Liver (tissue), 9 donors: Measurements from ENCODE around the gene ADCY9. TPM values are rescaled to one million over a fixed set of nuclear protein-coding genes. Genes with fewer than 3 reads are reported as not detected.

Source experiments
- DNase-seq: peaks from one replicate; pipeline ENCODE4 v3.0.0-alpha.2; 2017; ENCODE audit warnings: low spot score
- H3K27ac ChIP-seq, 2 donors: one replicate each; pipeline ENCODE4 v1.7.0; 2013; ENCODE audit warnings: inconsistent platforms in 2 of 2, low read length in 2 of 2, control low read depth in 1 of 2, low read depth in 1 of 2, mild to moderate bottlenecking in 1 of 2
- H3K27me3 ChIP-seq, 4 donors: one replicate each; pipeline versions ENCODE4 v1.6.1 to v1.7.0; 2013; ENCODE audit warnings: low read length in 3 of 4, inconsistent platforms in 1 of 4, mild to moderate bottlenecking in 1 of 4, moderate library complexity in 1 of 4; ENCODE audit not compliant: control insufficient read depth in 4 of 4, insufficient read depth in 4 of 4
- H3K36me3 ChIP-seq, 4 donors: one replicate each; pipeline versions ENCODE4 v1.6.1 to v1.7.0; 2013; ENCODE audit warnings: low read length in 3 of 4, mild to moderate bottlenecking in 3 of 4, low read depth in 1 of 4, moderate library complexity in 1 of 4; ENCODE audit not compliant: control insufficient read depth in 4 of 4, insufficient read depth in 3 of 4
- H3K4me1 ChIP-seq, 4 donors: one replicate each; pipeline versions ENCODE4 v1.6.1 to v1.7.0; 2013; ENCODE audit warnings: low read length in 3 of 4, mild to moderate bottlenecking in 3 of 4, moderate library complexity in 1 of 4; ENCODE audit not compliant: control insufficient read depth in 4 of 4, insufficient read depth in 4 of 4
- H3K4me3 ChIP-seq, 3 donors: one replicate each; pipeline versions ENCODE4 v1.6.1 to v1.7.0; 2013; ENCODE audit warnings: low read length in 3 of 3, control low read depth in 1 of 3, low read depth in 1 of 3, mild to moderate bottlenecking in 1 of 3
- H3K9ac ChIP-seq, 2 donors: one replicate each; pipeline ENCODE4 v1.7.0; 2013; ENCODE audit warnings: low read length in 2 of 2, mild to moderate bottlenecking in 2 of 2, moderate library complexity in 2 of 2, control low read depth in 1 of 2, low read depth in 1 of 2
- H3K9me3 ChIP-seq, 4 donors: one replicate each; pipeline versions ENCODE4 v1.6.1 to v1.7.0; 2013; ENCODE audit warnings: low read length in 3 of 4; ENCODE audit not compliant: control insufficient read depth in 4 of 4
- ATF3 ChIP-seq: IDR thresholded peaks from 2 replicates; pipeline ENCODE4 v1.6.1; 2016; ENCODE audit warnings: antibody characterized with exemption
- EGR1 ChIP-seq, 2 donors: IDR thresholded peaks; 2 replicates each; pipeline ENCODE4 v1.6.1; 2016 to 2018; ENCODE audit warnings: antibody characterized with exemption in 2 of 2, low read depth in 2 of 2
- FOXA1 ChIP-seq: IDR thresholded peaks from 2 replicates; pipeline ENCODE4 v1.6.1; 2016; ENCODE audit warnings: antibody characterized with exemption
- FOXA2 ChIP-seq: IDR thresholded peaks from 2 replicates; pipeline ENCODE4 v1.6.1; 2016; ENCODE audit warnings: antibody characterized with exemption
- GABPA ChIP-seq, 2 donors: IDR thresholded peaks in 1 of 2; conservative IDR thresholded peaks in 1 of 2; 2 replicates each; pipeline ENCODE4 v1.6.1; 2016; ENCODE audit warnings: antibody characterized with exemption in 2 of 2, mild to moderate bottlenecking in 1 of 2, moderate library complexity in 1 of 2
- HNF4G ChIP-seq: IDR thresholded peaks from 2 replicates; pipeline ENCODE4 v1.6.1; 2016; ENCODE audit warnings: antibody characterized with exemption
- JUND ChIP-seq, 2 donors: IDR thresholded peaks; 2 replicates each; pipeline ENCODE4 v1.6.1; 2016; ENCODE audit warnings: antibody characterized with exemption in 2 of 2
- MAX ChIP-seq: IDR thresholded peaks from 2 replicates; pipeline ENCODE4 v1.6.1; 2016; ENCODE audit warnings: antibody characterized with exemption
- NR2F2 ChIP-seq: IDR thresholded peaks from 2 replicates; pipeline ENCODE4 v1.6.1; 2016; ENCODE audit warnings: antibody characterized with exemption
- RAD21 ChIP-seq, 2 donors: IDR thresholded peaks; 2 replicates each; pipeline ENCODE4 v1.6.1; 2016; ENCODE audit warnings: antibody characterized with exemption in 2 of 2, mild to moderate bottlenecking in 2 of 2
- RXRA ChIP-seq, 2 donors: IDR thresholded peaks; 2 replicates each; pipeline ENCODE4 v1.6.1; 2017 to 2018; ENCODE audit warnings: antibody characterized with exemption in 2 of 2, mild to moderate bottlenecking in 1 of 2
- SP1 ChIP-seq: IDR thresholded peaks from 2 replicates; pipeline ENCODE4 v1.6.1; 2018; ENCODE audit warnings: antibody characterized with exemption, mild to moderate bottlenecking
- TAF1 ChIP-seq: conservative IDR thresholded peaks from 2 replicates; pipeline ENCODE4 v1.6.1; 2016; ENCODE audit warnings: antibody characterized with exemption, mild to moderate bottlenecking
- YY1 ChIP-seq: IDR thresholded peaks from 2 replicates; pipeline ENCODE4 v1.6.1; 2016; ENCODE audit warnings: antibody characterized with exemption, mild to moderate bottlenecking
- WGBS: extraction: QIAGEN DNeasy Blood & Tissue Kit; methylation state at CpG from one replicate; pipeline ENCODE4 v1.1.7; 2013; 5-methylcytosine and 5-hydroxymethylcytosine counted together
- polyA plus RNA-seq, 2 donors: library from polyadenylated mRNA; stranded (reverse) in 1 of 2; unstranded in 1 of 2; fragments of 200-250 nt in 1 of 2; fragments of >200 nt in 1 of 2; fragmentation: Nextera tagmentation in 1 of 2; extraction: Ambion mirVana in 1 of 2; gene quantifications; one replicate each; pipeline versions ENCODE4 v1.2.1 to v1.2.3, GENCODE V29; 2013 to 2015
- total RNA-seq, 2 donors: library from RNA; depleted of rRNA; stranded (reverse); fragments of >200 nt; gene quantifications; one replicate each; pipeline ENCODE4 v1.2.3, GENCODE V29; 2014
- TF ChIP-seq, protein P1 (sequence below): IDR thresholded peaks from 2 replicates; pipeline ENCODE4 v1.6.1; 2016; ENCODE audit warnings: antibody characterized with exemption
- TF ChIP-seq, protein P2 (sequence below): IDR thresholded peaks from 2 replicates; pipeline ENCODE4 v1.6.1; 2016; ENCODE audit warnings: antibody characterized with exemption, mild to moderate bottlenecking
- TF ChIP-seq, protein P3 (sequence below): fragments of 150-350 bp; IDR thresholded peaks from 2 replicates; pipeline ENCODE4 v1.5.1; 2017; ENCODE audit warnings: improper control_type of control experiment, low read depth, low read length; ENCODE audit not compliant: missing input control
- donor health status: healthy.
- donor health status: healthy.
- donor health status: healthy.
- donor health status: healthy.
- donor health status: healthy.

The ADCY9 gene
- total and polyA plus RNA-seq, 4 donors, result 3.6 to 25.1 (median 11.0) TPM

DNA sequence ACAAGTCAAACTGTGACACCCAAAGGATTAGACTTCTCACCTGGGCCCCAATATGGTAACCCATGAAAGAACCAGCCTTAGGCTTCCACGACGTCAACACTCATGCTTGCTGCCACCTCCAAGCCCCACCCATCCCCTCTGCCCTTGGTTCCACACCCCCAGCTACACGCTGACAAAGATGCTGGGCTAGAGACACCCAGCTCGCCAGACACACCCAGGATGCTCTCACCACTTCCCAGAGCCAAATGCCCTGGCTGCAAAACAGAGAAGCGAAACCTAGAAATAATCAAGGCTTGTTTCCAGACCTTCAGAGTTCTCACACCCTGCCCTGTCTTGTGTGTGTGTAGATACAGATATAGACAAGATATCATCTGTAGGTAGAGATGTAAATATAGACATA is 26.0 kb upstream of the ADCY9 start:
- no peak for DNase-seq
- 81% methylated on average over 5 of the region's 5 CpGs for WGBS

GRCh38 chr16:4141604-4142003 is 25.4 kb upstream of the ADCY9 start:
- no peak overlapping the region for H3K27ac ChIP-seq
- H3K9ac ChIP-seq, result no peak overlapping the region
- H3K9me3 ChIP-seq, result no peaks in the 10 kb centered on the region
- WGBS, result 96% methylated on average over 12 of the region's 12 CpGs
- no peak for TF ChIP-seq EGR1 (IDR thresholded peaks at IDR 0.05; ENCODE audit: low read depth in 2 of 2)
- TF ChIP-seq NR2F2, result no peak
- no peak for TF ChIP-seq YY1
- TF ChIP-seq FOXA2, result no peak
- TF ChIP-seq JUND (IDR thresholded peaks at IDR 0.05), result no peak
- no peak for TF ChIP-seq FOXA1
- TF ChIP-seq MAX, result no peak
- no peak for TF ChIP-seq RAD21 (IDR thresholded peaks at IDR 0.05)
- H3K4me3 ChIP-seq, result no peak overlapping the region
- DNase-seq, result no peak
- no peaks in the 10 kb centered on the region for H3K4me1 ChIP-seq
- H3K36me3 ChIP-seq, result no peaks in the 10 kb centered on the region
- no peaks in the 10 kb centered on the region for H3K27me3 ChIP-seq

More for the DNA sequence above, 26.0 kb upstream of the ADCY9 start:
- no peaks in the 10 kb centered on the region for H3K36me3 ChIP-seq
- H3K9ac ChIP-seq, result no peak overlapping the region
- no peak for TF ChIP-seq NR2F2
- TF ChIP-seq RXRA (IDR thresholded peaks at IDR 0.05), result no peak
- no peak for TF ChIP-seq RAD21 (IDR thresholded peaks at IDR 0.05)
- no peak overlapping the region for H3K4me3 ChIP-seq
- H3K4me1 ChIP-seq, result no peaks in the 10 kb centered on the region
- no peak overlapping the region for H3K27ac ChIP-seq
- H3K9me3 ChIP-seq, result no peaks in the 10 kb centered on the region
- H3K27me3 ChIP-seq, result no peaks in the 10 kb centered on the region

- Histone ChIP-seq H3K4me1 (no peaks in the 10 kb centered on the region), H3K9ac (no peak overlapping the region), H3K36me3 (no peaks in the 10 kb centered on the region), H3K4me3 (no peak overlapping the region), H3K27me3 (no peaks in the 10 kb centered on the region), H3K27ac (no peak overlapping the region), H3K9me3 (no peaks in the 10 kb centered on the region)
- WGBS, result 88% methylated on average over 3 of the region's 3 CpGs
- no peak for TF ChIP-seq FOXA1
- DNase-seq, result no peak
Measured at GRCh38 chr16:4140652-4141051, 24.4 kb upstream of the ADCY9 start.

DNA sequence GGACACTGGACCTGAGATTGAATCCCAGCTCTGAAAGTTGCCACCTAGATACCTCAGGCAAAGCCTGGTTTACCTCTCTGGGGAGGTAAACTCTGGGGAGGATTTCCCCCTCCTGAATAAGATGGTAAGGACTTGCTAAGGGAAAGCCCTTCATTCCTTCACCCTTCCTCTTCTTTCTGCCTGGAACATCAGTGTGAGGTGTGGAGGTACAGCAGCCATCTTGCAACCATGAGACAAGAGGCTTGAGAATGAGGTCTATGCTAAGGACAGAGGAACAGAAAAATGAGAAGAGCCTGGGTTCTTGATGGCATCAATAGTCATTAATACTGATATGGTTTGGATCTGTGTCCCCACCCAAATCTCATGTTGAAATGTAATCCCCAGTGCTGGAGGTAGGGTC is 23.7 kb upstream of the ADCY9 start:
- no peak for TF ChIP-seq MAX
- no peak for TF ChIP-seq RAD21 (IDR thresholded peaks at IDR 0.05)
- no peak for TF ChIP-seq HNF4G
- no peak for TF ChIP-seq GABPA (IDR thresholded peaks at IDR 0.05 in 1 of 2, conservative IDR thresholded peaks at IDR 0.05 in 1 of 2)
- TF ChIP-seq JUND (IDR thresholded peaks at IDR 0.05), result no peak
- TF ChIP-seq ATF3, result no peak
- no peak for TF ChIP-seq FOXA1
- TF ChIP-seq, protein P1, sequence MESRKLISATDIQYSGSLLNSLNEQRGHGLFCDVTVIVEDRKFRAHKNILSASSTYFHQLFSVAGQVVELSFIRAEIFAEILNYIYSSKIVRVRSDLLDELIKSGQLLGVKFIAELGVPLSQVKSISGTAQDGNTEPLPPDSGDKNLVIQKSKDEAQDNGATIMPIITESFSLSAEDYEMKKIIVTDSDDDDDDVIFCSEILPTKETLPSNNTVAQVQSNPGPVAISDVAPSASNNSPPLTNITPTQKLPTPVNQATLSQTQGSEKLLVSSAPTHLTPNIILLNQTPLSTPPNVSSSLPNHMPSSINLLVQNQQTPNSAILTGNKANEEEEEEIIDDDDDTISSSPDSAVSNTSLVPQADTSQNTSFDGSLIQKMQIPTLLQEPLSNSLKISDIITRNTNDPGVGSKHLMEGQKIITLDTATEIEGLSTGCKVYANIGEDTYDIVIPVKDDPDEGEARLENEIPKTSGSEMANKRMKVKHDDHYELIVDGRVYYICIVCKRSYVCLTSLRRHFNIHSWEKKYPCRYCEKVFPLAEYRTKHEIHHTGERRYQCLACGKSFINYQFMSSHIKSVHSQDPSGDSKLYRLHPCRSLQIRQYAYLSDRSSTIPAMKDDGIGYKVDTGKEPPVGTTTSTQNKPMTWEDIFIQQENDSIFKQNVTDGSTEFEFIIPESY, result no peak
- no peak for TF ChIP-seq YY1
- TF ChIP-seq, protein P2, sequence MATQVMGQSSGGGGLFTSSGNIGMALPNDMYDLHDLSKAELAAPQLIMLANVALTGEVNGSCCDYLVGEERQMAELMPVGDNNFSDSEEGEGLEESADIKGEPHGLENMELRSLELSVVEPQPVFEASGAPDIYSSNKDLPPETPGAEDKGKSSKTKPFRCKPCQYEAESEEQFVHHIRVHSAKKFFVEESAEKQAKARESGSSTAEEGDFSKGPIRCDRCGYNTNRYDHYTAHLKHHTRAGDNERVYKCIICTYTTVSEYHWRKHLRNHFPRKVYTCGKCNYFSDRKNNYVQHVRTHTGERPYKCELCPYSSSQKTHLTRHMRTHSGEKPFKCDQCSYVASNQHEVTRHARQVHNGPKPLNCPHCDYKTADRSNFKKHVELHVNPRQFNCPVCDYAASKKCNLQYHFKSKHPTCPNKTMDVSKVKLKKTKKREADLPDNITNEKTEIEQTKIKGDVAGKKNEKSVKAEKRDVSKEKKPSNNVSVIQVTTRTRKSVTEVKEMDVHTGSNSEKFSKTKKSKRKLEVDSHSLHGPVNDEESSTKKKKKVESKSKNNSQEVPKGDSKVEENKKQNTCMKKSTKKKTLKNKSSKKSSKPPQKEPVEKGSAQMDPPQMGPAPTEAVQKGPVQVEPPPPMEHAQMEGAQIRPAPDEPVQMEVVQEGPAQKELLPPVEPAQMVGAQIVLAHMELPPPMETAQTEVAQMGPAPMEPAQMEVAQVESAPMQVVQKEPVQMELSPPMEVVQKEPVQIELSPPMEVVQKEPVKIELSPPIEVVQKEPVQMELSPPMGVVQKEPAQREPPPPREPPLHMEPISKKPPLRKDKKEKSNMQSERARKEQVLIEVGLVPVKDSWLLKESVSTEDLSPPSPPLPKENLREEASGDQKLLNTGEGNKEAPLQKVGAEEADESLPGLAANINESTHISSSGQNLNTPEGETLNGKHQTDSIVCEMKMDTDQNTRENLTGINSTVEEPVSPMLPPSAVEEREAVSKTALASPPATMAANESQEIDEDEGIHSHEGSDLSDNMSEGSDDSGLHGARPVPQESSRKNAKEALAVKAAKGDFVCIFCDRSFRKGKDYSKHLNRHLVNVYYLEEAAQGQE, result no peak
- no peak for TF ChIP-seq TAF1
- TF ChIP-seq SP1, result no peak
- TF ChIP-seq NR2F2, result no peak
- TF ChIP-seq, protein P3, sequence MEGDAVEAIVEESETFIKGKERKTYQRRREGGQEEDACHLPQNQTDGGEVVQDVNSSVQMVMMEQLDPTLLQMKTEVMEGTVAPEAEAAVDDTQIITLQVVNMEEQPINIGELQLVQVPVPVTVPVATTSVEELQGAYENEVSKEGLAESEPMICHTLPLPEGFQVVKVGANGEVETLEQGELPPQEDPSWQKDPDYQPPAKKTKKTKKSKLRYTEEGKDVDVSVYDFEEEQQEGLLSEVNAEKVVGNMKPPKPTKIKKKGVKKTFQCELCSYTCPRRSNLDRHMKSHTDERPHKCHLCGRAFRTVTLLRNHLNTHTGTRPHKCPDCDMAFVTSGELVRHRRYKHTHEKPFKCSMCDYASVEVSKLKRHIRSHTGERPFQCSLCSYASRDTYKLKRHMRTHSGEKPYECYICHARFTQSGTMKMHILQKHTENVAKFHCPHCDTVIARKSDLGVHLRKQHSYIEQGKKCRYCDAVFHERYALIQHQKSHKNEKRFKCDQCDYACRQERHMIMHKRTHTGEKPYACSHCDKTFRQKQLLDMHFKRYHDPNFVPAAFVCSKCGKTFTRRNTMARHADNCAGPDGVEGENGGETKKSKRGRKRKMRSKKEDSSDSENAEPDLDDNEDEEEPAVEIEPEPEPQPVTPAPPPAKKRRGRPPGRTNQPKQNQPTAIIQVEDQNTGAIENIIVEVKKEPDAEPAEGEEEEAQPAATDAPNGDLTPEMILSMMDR, result no peak
- TF ChIP-seq FOXA2, result no peak
- no peak overlapping the region for H3K4me3 ChIP-seq
- H3K36me3 ChIP-seq, result no peaks in the 10 kb centered on the region
- no peak overlapping the region for H3K27ac ChIP-seq
- DNase-seq, result no peak
- no peaks in the 10 kb centered on the region for H3K4me1 ChIP-seq
- no peaks in the 10 kb centered on the region for H3K27me3 ChIP-seq
- no peaks in the 10 kb centered on the region for H3K9me3 ChIP-seq
- H3K9ac ChIP-seq, result no peak overlapping the region
